ENCODE data around the gene RNF39. TPM values are rescaled to one million over a fixed set of nuclear protein-coding genes. Genes with fewer than 3 reads are reported as not detected.

Gene RNF39
- polyA plus RNA-seq, 1 donor from 2014 or later: not detected

DNA sequence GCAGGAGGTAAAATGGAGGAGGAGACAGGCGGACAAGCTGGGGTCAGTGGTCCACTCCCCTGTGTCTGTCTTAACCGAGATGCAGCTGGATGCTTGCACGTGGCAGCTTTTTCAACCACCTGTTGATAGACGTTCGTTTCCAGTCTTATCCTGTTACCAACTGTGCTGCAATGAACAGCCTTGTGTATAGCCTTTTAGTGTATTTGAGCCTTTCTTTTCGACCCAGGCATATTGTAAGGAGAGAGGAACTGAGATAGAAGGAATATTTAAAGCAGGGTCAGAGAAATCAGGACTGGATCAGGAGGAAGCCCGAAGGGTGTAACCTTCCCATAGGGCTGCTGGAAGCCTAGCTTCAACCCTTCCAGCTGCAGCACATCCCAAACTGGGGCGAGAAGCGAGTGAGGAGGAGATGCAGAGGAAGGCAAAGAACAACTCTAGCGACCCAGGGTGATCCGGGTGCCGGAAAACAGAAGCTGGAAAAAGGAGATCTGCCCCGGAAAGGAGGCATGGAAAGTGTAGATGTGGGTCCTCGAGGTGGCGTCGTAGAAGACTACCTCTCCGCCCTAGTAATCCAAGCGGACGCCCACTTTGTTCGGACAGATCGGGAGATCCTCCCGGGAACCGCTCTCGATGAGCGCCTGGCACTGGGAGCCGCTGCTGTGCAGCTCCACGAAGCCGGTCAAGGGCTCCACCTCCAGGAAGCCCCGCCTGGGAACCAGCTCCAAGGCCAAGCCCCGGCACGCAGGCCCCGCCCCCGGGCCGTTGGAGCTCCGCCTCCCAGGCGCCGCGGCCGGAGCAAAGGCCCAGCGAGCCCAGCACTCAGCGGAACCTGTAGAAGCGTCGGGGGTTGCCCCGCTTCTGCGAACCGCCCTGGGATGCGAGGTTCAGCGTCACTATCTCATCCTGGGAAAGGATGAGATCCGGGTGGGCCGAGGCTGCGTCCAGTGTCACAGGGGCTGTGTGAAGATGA, 26.2 kb upstream of the RNF39 start:
- H3K27me3 Mint-ChIP-seq: peaks cover 53% of the 10 kb centered on the region

DNA sequence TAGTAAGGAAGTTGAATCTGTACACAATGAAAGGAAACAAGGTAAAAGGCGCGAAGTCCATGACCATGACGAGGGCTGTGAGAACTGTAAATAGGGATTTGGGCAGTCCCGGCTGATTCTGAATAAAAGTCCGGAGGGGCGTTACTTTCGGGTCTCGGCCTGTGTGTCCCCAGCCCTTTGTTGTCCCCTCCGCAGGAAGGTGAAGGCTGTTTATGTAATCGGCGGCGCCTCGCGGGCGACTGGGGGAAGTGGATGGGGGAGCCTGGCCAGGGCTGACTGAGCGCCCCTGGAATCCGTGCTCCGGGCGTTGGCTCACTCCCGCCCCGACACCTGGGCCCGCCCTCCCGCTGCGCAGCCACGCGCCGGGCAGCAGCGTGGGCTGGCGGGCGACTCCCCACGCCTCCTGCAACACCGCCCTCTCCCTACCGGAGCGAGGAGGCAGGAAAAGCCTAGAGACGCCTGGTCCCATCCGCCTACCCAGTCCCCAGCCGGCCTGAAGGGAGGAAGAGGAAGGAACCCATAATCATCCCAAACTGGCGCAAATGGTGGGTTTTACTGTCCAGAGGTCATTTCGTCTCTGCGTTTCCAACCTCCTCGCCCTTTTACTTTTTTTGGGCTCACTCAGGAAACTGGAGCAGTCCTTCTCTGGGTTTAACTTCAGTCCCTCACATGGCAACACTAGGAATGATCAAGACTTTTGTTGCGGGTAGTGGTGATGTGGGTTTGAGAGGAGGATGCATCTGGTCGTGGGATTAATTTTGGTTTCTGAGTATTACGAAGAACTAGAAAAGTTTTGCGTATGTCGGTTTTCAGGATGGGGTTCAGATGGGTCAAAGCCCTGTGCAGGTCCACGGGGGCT, 25.2 kb upstream of the RNF39 start:
- no peaks in the 10 kb centered on the region for H3K36me3 Mint-ChIP-seq

More for the DNA sequence above, 26.2 kb upstream of the RNF39 start:
- H3K4me3 Mint-ChIP-seq: peak overlapping the region; percentile 86 to 94 (median 88)
- H3K9me3 Mint-ChIP-seq: no peaks in the 10 kb centered on the region
- H3K4me1 Mint-ChIP-seq: peaks cover 26 to 37% (median 35%) of the 10 kb centered on the region in 3 donors
- no peaks in the 10 kb centered on the region for H3K36me3 Mint-ChIP-seq
- H3K27ac Mint-ChIP-seq: peak overlapping the region in 2 of 3 donors; percentile 7 to 19

DNA sequence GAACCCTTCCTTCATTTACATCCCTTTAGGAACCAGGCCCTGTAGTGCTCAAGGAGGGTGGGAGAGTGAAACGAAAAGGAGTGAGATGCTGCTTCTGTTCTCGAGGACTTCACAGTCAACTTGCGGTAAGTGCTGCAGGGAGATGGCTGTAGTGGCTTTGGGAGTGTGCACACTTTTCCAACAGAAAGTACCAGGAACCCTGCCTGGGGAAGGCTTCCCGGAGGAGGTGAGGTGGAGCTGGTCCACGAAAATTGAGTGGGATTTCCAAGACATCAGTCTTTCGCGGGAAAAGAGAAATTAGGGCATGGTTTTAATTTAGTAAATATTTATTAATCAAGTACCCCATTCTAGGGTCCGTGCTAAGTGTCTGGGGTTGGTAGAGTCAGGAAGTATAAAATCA, 24.6 kb upstream of the RNF39 start:
- Mint-ChIP-seq H3K4me3 (peak overlapping the region; percentile 57 to 65 (median 64)), H3K4me1 (peaks cover 26 to 37% (median 35%) of the 10 kb centered on the region in 3 donors), H3K27me3 (peaks cover 54% of the 10 kb centered on the region), H3K36me3 (no peaks in the 10 kb centered on the region), H3K9me3 (no peaks in the 10 kb centered on the region), H3K27ac (peak overlapping the region in 1 of 3 donors; percentile 0)

More for the DNA sequence above, 25.2 kb upstream of the RNF39 start:
- Mint-ChIP-seq H3K27ac (peak overlapping the region; percentile 7 to 55 (median 19)), H3K27me3 (peaks cover 54% of the 10 kb centered on the region), H3K4me3 (peak overlapping the region; percentile 71 to 91 (median 86)), H3K4me1 (peaks cover 26 to 37% (median 35%) of the 10 kb centered on the region in 3 donors), H3K9me3 (no peaks in the 10 kb centered on the region)

DNA sequence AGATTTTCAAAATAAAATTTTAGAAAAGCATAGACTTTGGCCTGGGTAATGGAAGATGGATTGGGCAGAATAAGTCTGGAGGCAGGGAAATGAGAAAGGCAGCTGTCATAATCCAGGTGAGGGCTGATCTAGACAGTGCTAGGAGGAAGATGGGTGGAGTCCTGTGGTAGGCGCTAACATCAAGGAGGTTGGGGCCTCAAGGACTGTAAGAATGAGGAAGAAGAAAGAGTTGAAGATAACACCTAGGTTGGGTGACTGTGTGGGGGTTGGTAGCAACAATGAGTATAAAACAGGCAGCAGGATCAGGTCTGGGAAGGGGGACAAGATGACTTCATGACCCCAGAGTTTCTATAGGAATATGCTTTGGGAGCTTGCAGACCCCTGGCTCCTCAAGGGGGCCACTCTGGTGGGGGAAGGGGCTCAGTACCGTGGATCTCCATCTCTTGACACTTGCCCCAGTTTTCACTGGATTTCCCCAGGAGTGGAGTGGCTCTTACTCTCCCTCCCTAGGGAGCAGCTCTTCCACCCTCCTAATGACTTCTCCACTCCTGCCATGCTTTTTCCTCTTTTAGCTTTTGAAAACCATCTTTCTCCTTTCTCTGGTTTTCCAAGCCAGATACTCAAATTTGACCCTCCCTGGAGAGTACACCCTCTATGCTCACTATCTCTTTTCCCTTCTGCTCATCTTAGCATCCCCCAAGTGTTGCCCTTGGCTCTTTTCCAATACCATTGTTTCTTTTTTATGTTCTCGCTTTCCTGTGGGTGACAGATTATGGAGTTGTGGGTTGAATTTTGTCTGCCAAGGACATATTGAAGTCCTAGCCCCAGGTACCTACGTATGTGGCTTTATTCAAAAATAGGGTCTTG, 22.6 kb upstream of the RNF39 start:
- Mint-ChIP-seq H3K27ac (no peak overlapping the region), H3K9me3 (no peaks in the 10 kb centered on the region), H3K4me3 (no peak overlapping the region), H3K4me1 (peaks cover 20 to 31% (median 30%) of the 10 kb centered on the region in 3 donors), H3K27me3 (peaks cover 54% of the 10 kb centered on the region), H3K36me3 (no peaks in the 10 kb centered on the region)

DNA sequence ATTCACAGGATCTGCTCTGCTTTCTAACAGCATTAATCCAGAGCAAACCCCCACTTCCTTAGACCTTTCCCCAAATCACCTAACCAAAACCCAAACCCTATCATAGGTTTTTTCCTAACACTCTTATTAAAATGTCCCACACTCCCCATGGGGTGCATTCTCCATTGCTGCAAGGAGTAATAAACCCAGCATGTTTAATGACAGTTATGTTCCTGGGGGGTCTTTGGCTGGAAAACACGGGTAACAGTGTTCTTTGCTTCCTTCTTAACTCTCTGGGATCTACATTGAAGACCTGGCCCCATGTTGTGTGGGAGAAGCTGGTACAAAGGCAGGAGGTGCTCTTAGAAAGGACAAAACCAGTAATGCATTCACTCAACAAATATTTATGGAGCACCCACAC, 21.3 kb upstream of the RNF39 start:
- Mint-ChIP-seq H3K4me3 (no peak overlapping the region), H3K36me3 (peaks cover 2% of the 10 kb centered on the region), H3K27me3 (peaks cover 56% of the 10 kb centered on the region), H3K4me1 (peaks cover 15 to 23% (median 22%) of the 10 kb centered on the region in 3 donors), H3K9me3 (no peaks in the 10 kb centered on the region), H3K27ac (no peak overlapping the region)

DNA sequence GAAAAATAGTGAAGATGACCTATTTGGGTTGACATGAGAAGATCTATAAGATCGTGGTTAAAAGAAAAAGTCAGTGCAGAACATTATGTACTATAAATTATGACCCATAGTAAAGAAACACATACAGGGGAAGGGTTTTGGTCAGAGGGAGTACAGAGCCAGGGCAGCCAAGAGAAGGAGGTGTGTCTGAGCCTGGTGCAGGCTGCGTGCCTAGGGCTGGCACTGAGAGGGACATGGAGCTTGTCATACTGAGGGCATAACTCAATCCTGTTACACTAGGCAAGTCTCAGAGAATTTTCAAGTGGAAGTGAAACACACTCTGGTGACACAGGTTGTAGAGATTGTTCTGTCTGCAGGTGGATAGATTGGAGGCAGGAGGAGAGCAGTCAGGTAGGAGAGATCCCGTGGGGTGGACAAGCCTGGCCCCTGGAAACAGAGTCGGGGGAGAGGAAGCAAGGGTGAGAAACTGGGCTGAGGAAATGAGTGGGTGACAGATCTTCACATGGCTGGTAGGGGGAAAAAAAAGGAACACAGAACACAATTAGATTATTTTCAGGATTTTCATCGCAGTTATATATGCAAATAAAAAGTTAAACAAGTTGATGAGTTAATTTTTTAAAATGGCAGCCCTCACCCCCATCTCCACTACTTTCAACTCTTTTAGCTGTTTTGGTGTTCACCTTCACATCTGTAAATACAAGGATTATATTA, 18.5 kb upstream of the RNF39 start:
- Mint-ChIP-seq H3K36me3 (peaks cover 2% of the 10 kb centered on the region), H3K9me3 (peaks cover 0 to 3% (median 0%) of the 10 kb centered on the region in 3 donors), H3K27ac (no peak overlapping the region), H3K27me3 (peaks cover 54% of the 10 kb centered on the region), H3K4me3 (no peak overlapping the region), H3K4me1 (peaks cover 3 to 7% (median 5%) of the 10 kb centered on the region in 3 donors)

DNA sequence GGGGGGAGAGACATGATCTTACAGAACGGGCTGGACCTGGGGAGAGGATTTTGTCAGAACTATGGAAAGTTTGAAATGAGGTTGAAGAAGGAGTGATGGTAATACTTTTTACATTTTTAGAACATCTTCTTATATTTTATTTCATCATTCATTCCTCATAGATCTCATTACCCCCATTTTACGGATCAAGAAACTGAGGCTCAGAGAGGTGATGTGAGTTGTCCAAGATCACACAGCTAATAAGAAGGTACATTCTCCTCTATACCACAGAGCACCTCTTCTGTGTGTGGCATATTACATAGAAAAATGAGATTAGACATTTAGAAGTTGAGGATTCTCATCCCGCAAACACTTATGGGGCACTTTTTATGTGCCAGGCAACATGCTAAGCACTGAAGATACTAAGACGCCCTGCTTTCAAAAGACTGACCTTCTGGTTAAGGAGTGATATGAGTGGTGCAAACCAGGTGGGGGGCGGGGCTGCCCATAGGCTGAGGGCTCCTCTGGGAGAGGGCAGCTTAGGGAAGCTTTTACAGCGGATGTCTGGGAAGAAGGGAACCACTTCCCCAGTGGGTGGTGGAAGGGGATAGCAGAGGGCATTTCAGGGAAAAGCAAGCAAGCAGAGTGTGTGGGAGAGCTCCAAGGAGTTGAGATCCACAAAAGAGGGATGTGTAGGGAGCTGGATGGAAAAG, 17.4 kb upstream of the RNF39 start:
- no peak overlapping the region for H3K27ac Mint-ChIP-seq
- peaks cover 2% of the 10 kb centered on the region for H3K36me3 Mint-ChIP-seq
- H3K4me1 Mint-ChIP-seq: peaks cover 3 to 7% (median 5%) of the 10 kb centered on the region in 3 donors
- H3K9me3 Mint-ChIP-seq: peaks cover 0 to 3% (median 0%) of the 10 kb centered on the region in 3 donors
- peak overlapping the region in 1 of 4 donors; percentile 19 for H3K4me3 Mint-ChIP-seq
- H3K27me3 Mint-ChIP-seq: peaks cover 49% of the 10 kb centered on the region

DNA sequence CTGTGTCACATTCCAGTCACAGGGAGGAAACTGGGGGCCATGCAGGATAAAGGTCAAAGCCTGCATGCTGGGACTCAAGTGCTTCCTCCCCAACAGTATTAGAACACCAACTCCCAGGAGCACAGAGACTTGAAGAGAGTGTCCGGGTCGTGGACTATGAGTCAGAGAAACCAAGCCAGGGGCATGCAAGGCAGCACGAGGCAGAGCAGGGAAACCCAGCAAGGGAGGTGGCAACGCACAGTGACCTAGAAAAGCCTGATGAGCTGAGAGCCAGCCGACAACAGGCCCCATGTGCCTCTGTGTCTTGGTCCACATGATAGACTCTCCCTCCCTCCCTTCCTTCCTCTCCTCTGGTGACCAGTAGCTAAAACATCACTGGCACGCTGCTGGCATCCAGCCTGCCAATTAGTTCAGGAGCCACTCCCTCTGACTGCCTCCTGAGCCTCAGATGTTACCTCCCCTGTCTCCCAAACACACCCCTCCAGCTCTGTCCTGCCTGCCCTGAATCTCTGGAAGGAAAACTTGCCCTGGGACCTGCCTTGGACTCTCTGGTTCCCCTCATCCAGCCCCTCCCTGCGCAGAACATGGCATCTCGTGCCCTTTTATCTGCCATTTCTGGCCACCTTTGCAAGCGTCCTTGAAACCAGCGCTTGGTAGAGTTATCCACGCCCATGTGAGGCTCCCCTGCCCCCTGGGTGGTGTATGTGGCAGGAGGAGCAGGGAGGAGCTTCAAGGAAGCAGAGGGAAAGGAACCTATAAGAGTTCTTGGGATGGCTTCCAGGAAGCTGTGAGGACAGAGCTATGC, 16.2 kb upstream of the RNF39 start:
- Mint-ChIP-seq H3K27me3 (peaks cover 44% of the 10 kb centered on the region), H3K36me3 (peaks cover 3% of the 10 kb centered on the region), H3K9me3 (peaks cover 0 to 3% (median 0%) of the 10 kb centered on the region in 3 donors), H3K4me3 (no peak overlapping the region), H3K4me1 (peaks cover 0 to 1% (median 0%) of the 10 kb centered on the region in 3 donors), H3K27ac (no peak overlapping the region)

DNA sequence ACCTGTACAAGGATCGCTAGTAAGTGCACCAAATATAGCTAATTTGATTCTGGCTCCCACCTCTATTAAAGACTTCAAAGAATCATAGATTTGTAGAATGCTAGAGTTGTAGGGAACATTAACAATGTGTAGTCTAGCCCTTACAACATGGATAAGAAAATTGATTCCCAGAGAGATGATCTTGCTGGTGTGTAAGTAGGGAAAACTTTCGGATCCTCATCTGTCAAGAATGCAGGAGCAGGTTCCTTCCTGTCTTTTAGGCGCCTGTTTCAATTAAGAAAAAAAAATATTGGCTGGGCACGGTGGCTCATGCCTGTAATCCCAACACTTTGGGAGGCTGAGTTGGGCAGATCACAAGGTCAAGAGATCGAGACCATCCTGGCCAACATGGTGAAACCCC, 12.3 kb upstream of the RNF39 start:
- H3K4me3 Mint-ChIP-seq: no peak overlapping the region
- H3K4me1 Mint-ChIP-seq: peaks cover 0 to 1% (median 0%) of the 10 kb centered on the region in 3 donors
- H3K9me3 Mint-ChIP-seq: peaks cover 0 to 5% (median 0%) of the 10 kb centered on the region in 3 donors
- H3K27ac Mint-ChIP-seq: no peak overlapping the region
- H3K36me3 Mint-ChIP-seq: peaks cover 3% of the 10 kb centered on the region
- H3K27me3 Mint-ChIP-seq: peaks cover 34% of the 10 kb centered on the region

DNA sequence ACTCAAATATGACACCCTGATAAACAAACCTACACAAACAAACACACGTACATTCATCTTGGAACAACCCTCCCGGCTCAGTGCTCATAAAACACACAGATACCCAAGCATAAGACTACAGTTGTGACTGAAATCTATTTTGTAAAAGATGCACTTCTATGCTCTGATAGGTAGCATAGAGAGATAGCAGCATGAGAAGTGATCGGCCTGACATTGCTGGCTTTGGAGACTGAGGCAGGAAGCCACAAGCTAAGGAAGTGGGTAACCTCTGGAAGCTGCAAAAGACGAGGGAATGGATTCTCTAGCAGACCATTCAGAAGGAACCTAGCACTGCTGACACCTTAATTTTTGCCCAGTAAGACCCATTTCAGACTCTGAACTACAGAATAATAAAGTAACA, 1.6 kb upstream of the RNF39 start:
- H3K4me3 Mint-ChIP-seq: no peak overlapping the region

DNA sequence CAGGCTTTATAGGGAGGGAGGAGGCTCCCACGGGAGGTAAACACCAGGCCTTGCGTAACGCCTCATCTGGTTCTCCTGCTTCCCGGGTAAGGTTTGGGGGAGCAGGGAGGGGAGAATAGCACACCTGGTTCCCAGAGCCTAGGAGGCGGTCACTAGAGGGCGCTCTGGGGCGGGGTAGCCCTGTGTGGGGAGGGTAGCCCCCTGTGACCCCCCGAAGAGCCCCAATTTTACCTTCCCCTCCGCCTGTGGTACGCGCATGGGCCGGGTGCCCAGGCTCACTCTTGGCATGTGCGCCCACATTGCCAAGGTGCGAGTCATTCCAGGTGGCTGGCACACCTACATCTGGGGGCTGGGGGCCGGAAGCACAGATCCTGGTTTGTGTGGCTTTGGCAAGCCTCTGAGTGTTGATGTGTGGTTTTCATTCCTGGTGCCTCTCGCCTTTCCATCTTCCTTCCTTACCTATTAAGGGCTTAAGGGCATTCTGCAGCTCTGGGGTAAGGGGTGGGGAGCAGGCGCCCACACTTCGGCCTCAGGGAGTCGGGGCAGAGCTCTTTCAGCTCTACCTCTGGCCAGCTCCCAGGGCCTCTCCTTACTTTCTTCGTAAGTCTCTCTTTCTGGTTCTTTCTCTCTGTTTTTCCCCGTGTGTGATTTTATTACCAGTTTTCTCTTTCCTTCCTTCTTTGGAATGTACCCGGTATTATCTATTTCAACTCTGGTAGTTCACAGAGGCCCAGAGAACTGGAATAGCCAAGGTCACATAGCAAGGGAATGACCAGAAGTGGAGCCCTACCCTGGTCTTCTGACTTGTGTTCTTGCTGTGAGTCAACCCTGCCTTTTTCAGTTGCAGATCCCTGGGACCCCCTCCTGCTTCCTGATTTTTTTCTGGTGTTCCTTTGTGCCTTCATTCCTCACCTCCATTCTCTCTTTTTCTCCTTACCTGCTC, 492 bp upstream of the RNF39 start:
- peaks cover 3% of the 10 kb centered on the region for H3K36me3 Mint-ChIP-seq
- peak overlapping the region in 2 of 4 donors; percentile 44 to 81 for H3K4me3 Mint-ChIP-seq
- H3K27ac Mint-ChIP-seq: peak overlapping the region in 1 of 3 donors; percentile 55
- peaks cover 0 to 4% (median 0%) of the 10 kb centered on the region in 3 donors for H3K9me3 Mint-ChIP-seq
- peaks cover 4 to 15% (median 11%) of the 10 kb centered on the region in 3 donors for H3K4me1 Mint-ChIP-seq
- H3K27me3 Mint-ChIP-seq: peaks cover 59% of the 10 kb centered on the region

More for the DNA sequence above, 1.6 kb upstream of the RNF39 start:
- Mint-ChIP-seq H3K4me1 (peaks cover 4 to 11% (median 6%) of the 10 kb centered on the region in 3 donors), H3K36me3 (no peaks in the 10 kb centered on the region), H3K27ac (no peak overlapping the region), H3K9me3 (peaks cover 0 to 3% (median 0%) of the 10 kb centered on the region in 3 donors), H3K27me3 (peaks cover 50% of the 10 kb centered on the region)
